ENCODE results near the gene VWC2L. TPM values are rescaled to one million over a fixed set of nuclear protein-coding genes. Genes with fewer than 3 reads are reported as not detected.

The VWC2L gene
- total and polyA plus RNA-seq, 2 donors (not counting 1 experiment from before 2014, with no cell fraction given), result not detected

DNA sequence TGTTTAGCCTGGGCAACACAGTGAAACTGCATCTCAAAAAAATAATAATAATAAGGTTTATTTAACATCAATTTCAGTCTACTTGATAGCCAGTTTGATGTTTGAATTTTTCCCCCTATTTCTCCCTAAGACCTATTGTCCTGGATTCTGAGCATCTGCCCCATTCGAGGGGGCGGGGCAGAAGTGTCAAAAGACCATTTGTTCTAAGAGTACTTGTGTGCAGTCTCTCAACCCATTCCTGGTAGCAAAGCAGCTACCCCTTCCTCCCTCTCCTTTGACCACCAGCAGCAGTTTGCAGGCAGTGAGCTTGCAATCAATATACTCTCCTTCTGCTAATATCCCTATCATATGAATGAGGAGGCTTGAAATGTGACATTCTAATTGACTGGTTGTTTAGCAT is 71.9 kb downstream of the VWC2L start:
- WGBS (ENCODE audit: insufficient coverage), result 100% methylated on average over 1 of the region's 2 CpGs
- H3K4me1 Mint-ChIP-seq, result no peaks in the 10 kb centered on the region

DNA sequence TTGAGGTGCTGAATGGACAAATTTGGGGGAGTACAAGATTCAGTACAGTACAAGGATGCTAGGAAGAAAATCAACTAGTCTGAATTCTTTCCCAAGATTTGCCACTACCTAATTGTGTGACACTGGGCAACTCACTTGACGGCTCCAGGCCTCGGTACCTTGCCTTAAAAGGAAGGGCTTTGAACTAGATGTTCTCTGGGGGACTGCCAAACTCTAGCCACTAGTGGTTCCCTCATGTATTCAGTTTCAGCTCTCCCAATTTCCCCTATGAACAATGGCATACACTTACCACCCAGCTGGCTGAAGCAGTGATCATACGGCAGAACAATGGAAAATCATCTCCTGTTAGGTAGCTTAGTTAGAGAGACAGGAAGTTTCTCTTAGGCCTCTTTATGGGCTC is 73.4 kb downstream of the VWC2L start:
- H3K27me3 Mint-ChIP-seq, result no peaks in the 10 kb centered on the region
- intact Hi-C loops (cut with micrococcal nuclease), result no loop called here
- H3K79me2 ChIP-seq (ENCODE audit: control insufficient read depth, insufficient read depth, low read length), result no peaks in the 10 kb centered on the region
- no peak for DNase-seq
- no peaks in the 10 kb centered on the region for H3K4me1 Mint-ChIP-seq
- H3K4me2 ChIP-seq (replicated peaks; ENCODE audit: low read depth, low read length, poor library complexity, severe bottlenecking), result no peak overlapping the region
- H3K9me3 Mint-ChIP-seq (ENCODE audit: insufficient read depth), result no peaks in the 10 kb centered on the region
- no peak for TF ChIP-seq EZH2 (IDR thresholded peaks at IDR 0.05; ENCODE audit: borderline replicate concordance, insufficient read depth, low read depth, low read length, poor library complexity, severe bottlenecking)
- TF ChIP-seq, protein P1, sequence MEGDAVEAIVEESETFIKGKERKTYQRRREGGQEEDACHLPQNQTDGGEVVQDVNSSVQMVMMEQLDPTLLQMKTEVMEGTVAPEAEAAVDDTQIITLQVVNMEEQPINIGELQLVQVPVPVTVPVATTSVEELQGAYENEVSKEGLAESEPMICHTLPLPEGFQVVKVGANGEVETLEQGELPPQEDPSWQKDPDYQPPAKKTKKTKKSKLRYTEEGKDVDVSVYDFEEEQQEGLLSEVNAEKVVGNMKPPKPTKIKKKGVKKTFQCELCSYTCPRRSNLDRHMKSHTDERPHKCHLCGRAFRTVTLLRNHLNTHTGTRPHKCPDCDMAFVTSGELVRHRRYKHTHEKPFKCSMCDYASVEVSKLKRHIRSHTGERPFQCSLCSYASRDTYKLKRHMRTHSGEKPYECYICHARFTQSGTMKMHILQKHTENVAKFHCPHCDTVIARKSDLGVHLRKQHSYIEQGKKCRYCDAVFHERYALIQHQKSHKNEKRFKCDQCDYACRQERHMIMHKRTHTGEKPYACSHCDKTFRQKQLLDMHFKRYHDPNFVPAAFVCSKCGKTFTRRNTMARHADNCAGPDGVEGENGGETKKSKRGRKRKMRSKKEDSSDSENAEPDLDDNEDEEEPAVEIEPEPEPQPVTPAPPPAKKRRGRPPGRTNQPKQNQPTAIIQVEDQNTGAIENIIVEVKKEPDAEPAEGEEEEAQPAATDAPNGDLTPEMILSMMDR (IDR thresholded peaks at IDR 0.05), result no peak
- ChIA-PET POLR2A (no interaction called here), CTCF (no interaction called here)
- no peak overlapping the region for H3K27ac Mint-ChIP-seq
- no peak overlapping the region for H3K4me3 Mint-ChIP-seq
- WGBS (ENCODE audit: insufficient coverage), result 80% methylated on average over 2 of the region's 3 CpGs
- no peak overlapping the region for H3K9ac ChIP-seq (ENCODE audit: low read length)
- H2AFZ ChIP-seq (ENCODE audit: insufficient read depth, low read depth, low read length, poor library complexity, severe bottlenecking), result no peak overlapping the region
- H3K27ac ChIP-seq (ENCODE audit: low read length in 2 of 2), result no peak overlapping the region
- H3K4me1 ChIP-seq (ENCODE audit: control insufficient read depth in 2 of 2, insufficient read depth in 2 of 2, low read length in 2 of 2), result no peaks in the 10 kb centered on the region
- no peaks in the 10 kb centered on the region for H3K9me3 ChIP-seq (ENCODE audit: control extremely low read depth in 1 of 3, control insufficient read depth in 2 of 3, insufficient read depth in 1 of 3, low read length in 2 of 3)
- no peaks in the 10 kb centered on the region for H3K36me3 ChIP-seq (replicated peaks in 1 of 2; ENCODE audit: control extremely low read depth in 1 of 2, control insufficient read depth in 1 of 2, extremely low read depth in 1 of 2, insufficient read depth in 2 of 2, low read length in 1 of 2)
- no peaks in the 10 kb centered on the region for H3K27me3 ChIP-seq (replicated peaks in 1 of 4; ENCODE audit: control extremely low read depth in 1 of 4, control insufficient read depth in 3 of 4, insufficient read depth in 4 of 4, low read length in 3 of 4)
- H4K20me1 ChIP-seq (ENCODE audit: control insufficient read depth, insufficient read depth, low read length, poor library complexity, severe bottlenecking), result no peaks in the 10 kb centered on the region
- no peak overlapping the region for H3K4me3 ChIP-seq (ENCODE audit: control extremely low read depth in 1 of 5, extremely low read depth in 1 of 5, insufficient read depth in 1 of 5, low read depth in 2 of 5, low read length in 4 of 5)
- ATAC-seq (ENCODE audit: low read depth), result no peak

More for the DNA sequence above, 71.9 kb downstream of the VWC2L start:
- no peaks in the 10 kb centered on the region for H3K4me1 ChIP-seq (ENCODE audit: control insufficient read depth in 2 of 2, insufficient read depth in 2 of 2, low read length in 2 of 2)
- no peak overlapping the region for H3K27ac Mint-ChIP-seq
- no peak overlapping the region for H3K4me3 ChIP-seq (ENCODE audit: control extremely low read depth in 1 of 5, extremely low read depth in 1 of 5, insufficient read depth in 1 of 5, low read depth in 2 of 5, low read length in 4 of 5)
- no peaks in the 10 kb centered on the region for H3K9me3 ChIP-seq (ENCODE audit: control extremely low read depth in 1 of 3, control insufficient read depth in 2 of 3, insufficient read depth in 1 of 3, low read length in 2 of 3)
- POLR2A ChIA-PET, result no interaction called here
- no peak overlapping the region for H2AFZ ChIP-seq (ENCODE audit: insufficient read depth, low read depth, low read length, poor library complexity, severe bottlenecking)
- no peaks in the 10 kb centered on the region for H4K20me1 ChIP-seq (ENCODE audit: control insufficient read depth, insufficient read depth, low read length, poor library complexity, severe bottlenecking)
- DNase-seq, result no peak
- H3K9me3 Mint-ChIP-seq (ENCODE audit: insufficient read depth), result no peaks in the 10 kb centered on the region
- no peak overlapping the region for H3K27ac ChIP-seq (ENCODE audit: low read length in 2 of 2)
- H3K36me3 ChIP-seq (replicated peaks in 1 of 2; ENCODE audit: control extremely low read depth in 1 of 2, control insufficient read depth in 1 of 2, extremely low read depth in 1 of 2, insufficient read depth in 2 of 2, low read length in 1 of 2), result no peaks in the 10 kb centered on the region
- TF ChIP-seq, protein P1 (IDR thresholded peaks at IDR 0.05), result no peak
- no peak for TF ChIP-seq EZH2 (IDR thresholded peaks at IDR 0.05; ENCODE audit: borderline replicate concordance, insufficient read depth, low read depth, low read length, poor library complexity, severe bottlenecking)
- no peak overlapping the region for H3K4me3 Mint-ChIP-seq
- no peak overlapping the region for H3K4me2 ChIP-seq (replicated peaks; ENCODE audit: low read depth, low read length, poor library complexity, severe bottlenecking)
- no peaks in the 10 kb centered on the region for H3K79me2 ChIP-seq (ENCODE audit: control insufficient read depth, insufficient read depth, low read length)
- H3K27me3 ChIP-seq (replicated peaks in 1 of 4; ENCODE audit: control extremely low read depth in 1 of 4, control insufficient read depth in 3 of 4, insufficient read depth in 4 of 4, low read length in 3 of 4), result no peaks in the 10 kb centered on the region
- intact Hi-C loops (cut with micrococcal nuclease), result no loop called here
- no peak for ATAC-seq (ENCODE audit: low read depth)
- CTCF ChIA-PET, result no interaction called here
- no peak overlapping the region for H3K9ac ChIP-seq (ENCODE audit: low read length)
- H3K27me3 Mint-ChIP-seq, result peaks cover 3% of the 10 kb centered on the region

Data from B cell (primary cell).